HEK293T (cell line): Measurements from ENCODE around the gene PPFIA2.

Experiments
- BHLHE40 ChIP-seq: fragments of 450-650 bp; IDR thresholded peaks from 2 replicates; pipeline ENCODE4 v1.6.1; 2016; ENCODE audit warnings: mild to moderate bottlenecking, moderate library complexity, borderline replicate concordance
- CTBP1 ChIP-seq: fragments of 450-650 bp; IDR thresholded peaks from 2 replicates; pipeline ENCODE4 v1.6.1; 2016; ENCODE audit warnings: borderline replicate concordance
- ELF4 ChIP-seq: fragments of 450-650 bp; IDR thresholded peaks from 2 replicates; pipeline ENCODE4 v1.6.1; 2017; ENCODE audit warnings: antibody characterized with exemption
- FOXA1 ChIP-seq: fragments of 450-650 bp; IDR thresholded peaks from 2 replicates; pipeline ENCODE4 v1.6.1; 2016; ENCODE audit warnings: mild to moderate bottlenecking
- FOXK2 ChIP-seq: fragments of 450-650 bp; IDR thresholded peaks from 2 replicates; pipeline ENCODE4 v1.6.1; 2016; ENCODE audit warnings: mild to moderate bottlenecking
- L3MBTL2 ChIP-seq: fragments of 450-650 bp; conservative IDR thresholded peaks from 2 replicates; pipeline ENCODE4 v1.6.1; 2016; ENCODE audit warnings: mild to moderate bottlenecking
- LEF1 ChIP-seq: fragments of 450-650 bp; IDR thresholded peaks from 2 replicates; pipeline ENCODE4 v1.6.1; 2017; ENCODE audit warnings: mild to moderate bottlenecking, borderline replicate concordance
- NFRKB ChIP-seq: fragments of 450-650 bp; IDR thresholded peaks from 2 replicates; pipeline ENCODE4 v1.6.1; 2016; ENCODE audit warnings: mild to moderate bottlenecking, moderate library complexity
- SP1 ChIP-seq: fragments of 450-650 bp; IDR thresholded peaks from 2 replicates; pipeline ENCODE4 v1.6.1; 2017
- SUZ12 ChIP-seq: fragments of 450-650 bp; IDR thresholded peaks from 2 replicates; pipeline ENCODE4 v1.6.1; 2016; ENCODE audit warnings: mild to moderate bottlenecking
- TARDBP ChIP-seq: fragments of 450-650 bp; IDR thresholded peaks from 2 replicates; pipeline ENCODE4 v1.6.1; 2016
- ZNF384 ChIP-seq: fragments of 450-650 bp; IDR thresholded peaks from 2 replicates; pipeline ENCODE4 v1.6.1; 2016

- no peak for TF ChIP-seq BHLHE40
- no peak for TF ChIP-seq SUZ12
- TF ChIP-seq TARDBP: no peak
- TF ChIP-seq ZNF384: no peak
- no peak for TF ChIP-seq NFRKB
- TF ChIP-seq FOXA1: no peak
- TF ChIP-seq L3MBTL2: no peak
- TF ChIP-seq SP1: no peak
- no peak for TF ChIP-seq ELF4
- no peak for TF ChIP-seq CTBP1
- TF ChIP-seq FOXK2: no peak
- TF ChIP-seq LEF1: no peak
Measured at GRCh38 chr12:81792666-81793065, 33.5 kb upstream of the PPFIA2 start.
